Pons (tissue), 1 donor: ENCODE measurements around the gene VIPR1.
"Not testable (repeated sequence)": the region's sequence is repeated elsewhere in the genome, so short reads cannot be mapped to it uniquely, and the experiment has no call there.

Experiments
- DNase-seq: peaks from one replicate; pipeline ENCODE4 v3.0.0-alpha.2; 2016; ENCODE audit warnings: low spot score

Gene VIPR1

GRCh38 chr3:42579346-42579745, 76.9 kb downstream of the VIPR1 start:
- not testable (repeated sequence) for DNase-seq

- DNase-seq = peak; percentile 32
Measured at GRCh38 chr3:42581400-42581708, 78.9 kb downstream of the VIPR1 start.

- peak; percentile 92 for DNase-seq
Measured at GRCh38 chr3:42581709-42582473, 79.4 kb downstream of the VIPR1 start, which contains the start of gene SEC22C. SEC22C (minus strand) TSS chr3:42581967; CDS start chr3:42569046, 12,921 bp downstream.

- no peak for DNase-seq
Measured at GRCh38 chr3:42582474-42583070, 80.1 kb downstream of the VIPR1 start.
